HepG2 (cell line): ENCODE results near the gene H2AZ1. TPM values are rescaled to one million over a fixed set of nuclear protein-coding genes. Genes with fewer than 3 reads are reported as not detected.

Source experiments
- ATF7 ChIP-seq, 2 experiments: fragments of 450-650 bp in 1 of 2; sonication (generic) in 1 of 2; formaldehyde crosslinking in 1 of 2; IDR thresholded peaks; 2 replicates each; pipeline versions ENCODE4 v1.4.0 to v1.6.1; 2016 to 2020; ENCODE audit warnings: antibody characterized with exemption in 1 of 2, mild to moderate bottlenecking in 1 of 2, missing genetic modification reagents in 1 of 2
- ETS1 ChIP-seq: sonication (generic); formaldehyde crosslinking; IDR thresholded peaks from 2 replicates; pipeline ENCODE4 v1.4.0; 2020; ENCODE audit warnings: missing genetic modification reagents
- HDAC1 ChIP-seq: sonication (generic); formaldehyde crosslinking; IDR thresholded peaks from 2 replicates; pipeline ENCODE4 v1.5.1; 2020; ENCODE audit warnings: mild to moderate bottlenecking, missing genetic modification reagents
- HMG20B ChIP-seq: conservative IDR thresholded peaks from 2 replicates; pipeline ENCODE4 v1.6.1; 2016; ENCODE audit warnings: missing genetic modification reagents, missing compliant biosample characterization
- HOMEZ ChIP-seq: IDR thresholded peaks from 2 replicates; pipeline ENCODE4 v1.6.1; 2016; ENCODE audit warnings: low read depth
- JUND ChIP-seq: sonication (generic); formaldehyde crosslinking; IDR thresholded peaks from 2 replicates; pipeline ENCODE4 v1.8.0; 2022; ENCODE audit warnings: mild to moderate bottlenecking, missing genetic modification reagents
- KLF12 ChIP-seq: sonication (generic); formaldehyde crosslinking; IDR thresholded peaks from 2 replicates; pipeline ENCODE4 v1.4.0; 2020; ENCODE audit warnings: missing genetic modification reagents, borderline replicate concordance
- LBX2 ChIP-seq: sonication (generic); formaldehyde crosslinking; IDR thresholded peaks from 2 replicates; pipeline ENCODE4 v1.5.0; 2020; ENCODE audit warnings: missing genetic modification reagents, mild to moderate bottlenecking, borderline replicate concordance
- MYPOP ChIP-seq: sonication (generic); formaldehyde crosslinking; IDR thresholded peaks from 2 replicates; pipeline ENCODE4 v1.8.1; 2023; ENCODE audit warnings: mild to moderate bottlenecking, moderate library complexity, missing genetic modification reagents
- NFKB2 ChIP-seq: sonication (generic); formaldehyde crosslinking; IDR thresholded peaks from 2 replicates; pipeline ENCODE4 v1.4.0; 2020; ENCODE audit warnings: missing genetic modification reagents, borderline replicate concordance
- REST ChIP-seq, 2 experiments: IDR thresholded peaks; 2 replicates each; pipeline ENCODE4 v1.6.1; 2011 to 2012; ENCODE audit warnings: low read length in 2 of 2, borderline replicate concordance in 1 of 2, low read depth in 1 of 2, mild to moderate bottlenecking in 1 of 2, moderate library complexity in 1 of 2
- SIN3B ChIP-seq: fragments of 150-350 bp; IDR thresholded peaks from 2 replicates; pipeline ENCODE4 v1.6.1; 2014; ENCODE audit warnings: low read length
- SOX13 ChIP-seq, 3 experiments: fragments of 450-650 bp in 1 of 3; sonication (generic) in 1 of 3; formaldehyde crosslinking in 1 of 3; IDR thresholded peaks in 2 of 3; conservative IDR thresholded peaks in 1 of 3; 2 replicates each; pipeline versions ENCODE4 v1.5.0 to v1.6.1; 2016 to 2020; ENCODE audit warnings: antibody characterized with exemption in 1 of 3, mild to moderate bottlenecking in 1 of 3, missing compliant biosample characterization in 1 of 3, missing genetic modification reagents in 1 of 3, moderate library complexity in 1 of 3
- ZBTB25 ChIP-seq: IDR thresholded peaks from 2 replicates; pipeline ENCODE4 v1.6.1; 2018; ENCODE audit warnings: missing genetic modification reagents
- ZMYM4 ChIP-seq: sonication (generic); formaldehyde crosslinking; IDR thresholded peaks from 2 replicates; pipeline ENCODE4 v1.8.1; 2023; ENCODE audit warnings: mild to moderate bottlenecking, missing genetic modification reagents
- ZNF263 ChIP-seq: sonication (generic); formaldehyde crosslinking; IDR thresholded peaks from 2 replicates; pipeline ENCODE4 v1.4.0; 2020; ENCODE audit warnings: missing genetic modification reagents
- ZNF749 ChIP-seq: sonication (generic); formaldehyde crosslinking; IDR thresholded peaks from 2 replicates; pipeline ENCODE4 v1.8.0; 2022; ENCODE audit warnings: mild to moderate bottlenecking, missing genetic modification reagents, moderate library complexity, borderline replicate concordance
- polyA plus RNA-seq, 8 experiments: library from polyadenylated mRNA; depleted of rRNA in 3 of 8; stranded (reverse) in 7 of 8; unstranded in 1 of 8; fragments of >200 nt; fragmentation: Illumina TruSeq in 4 of 8; extraction: Trizol in 4 of 8; gene quantifications; 2 replicates each; pipeline versions ENCODE4 v1.2.1 to v1.2.3, GENCODE V29; 2011 to 2016; ENCODE audit warnings: low read depth in 4 of 8, missing spikeins in 1 of 8, mixed read lengths in 1 of 8; ENCODE audit not compliant: insufficient read depth in 1 of 8
- total RNA-seq, 5 experiments: library from RNA; depleted of rRNA; stranded (reverse); fragments of >200 nt; fragmentation: Illumina TruSeq; extraction: Trizol; gene quantifications; 2 replicates each; pipeline ENCODE4 v1.2.3, GENCODE V29; 2016; ENCODE audit warnings: low read depth in 1 of 5

The H2AZ1 gene
- total and polyA plus RNA-seq, 2 of the 13 experiments (the other 11 are each of a cell fraction or from before 2014, with no cell fraction given): 301 to 574 TPM

- peak; percentile 93; the same call in 1 of the 2 replicates for TF ChIP-seq HOMEZ (CRISPR knock-in tag)
- peak; percentile 45; the same call in 1 of the 2 replicates for TF ChIP-seq ZNF749 (CRISPR knock-in tag)
- TF ChIP-seq HDAC1 (CRISPR knock-in tag): peak; percentile 17
- TF ChIP-seq REST (IDR thresholded peaks at IDR 0.05; ENCODE audit: borderline replicate concordance in 1 of 2, low read depth in 1 of 2, low read length in 2 of 2): peak in 1 of 2 experiments; percentile 73; a peak in 2 of 4 replicates
- peak; percentile 98 for TF ChIP-seq ZMYM4 (CRISPR knock-in tag)
- TF ChIP-seq NFKB2 (CRISPR knock-in tag): no peak
- no peak; the same call in 1 of the 2 replicates for TF ChIP-seq SOX13 (IDR thresholded peaks at IDR 0.05)
- 0 out of 4 replicates have a peak, but pooled peaks of 1 of the 2 experiments have one; percentile 5 for TF ChIP-seq SOX13 (CRISPR knock-in tag; conservative IDR thresholded peaks at IDR 0.05 in 1 of 2, IDR thresholded peaks at IDR 0.05 in 1 of 2)
- no peak for TF ChIP-seq ZBTB25 (CRISPR knock-in tag)
- TF ChIP-seq ETS1 (CRISPR knock-in tag): no peak
- TF ChIP-seq MYPOP: peak; percentile 85; the same call in 1 of the 2 replicates
- TF ChIP-seq KLF12: peak; percentile 19; the same call in 1 of the 2 replicates
- TF ChIP-seq ZNF263: peak; percentile 24; the same call in 1 of the 2 replicates
- no peak for TF ChIP-seq LBX2
- TF ChIP-seq ATF7 (IDR thresholded peaks at IDR 0.05): no peak
- TF ChIP-seq ATF7 (CRISPR knock-in tag; IDR thresholded peaks at IDR 0.05): no peak
- TF ChIP-seq HMG20B (CRISPR knock-in tag): 0 out of 2 replicates have a peak, but pooled peaks have one; percentile 21
- TF ChIP-seq JUND (CRISPR knock-in tag): no peak
- peak; percentile 68; the same call in 1 of the 2 replicates for TF ChIP-seq SIN3B
Observed at GRCh38 chr4:99949999-99950912, at the start of gene H2AZ1 (continued).
